COLO668 (cell line): ENCODE measurements around the gene FARP2.

ENCODE experiments used
- DNase-seq: peaks from one replicate; lab custom pipeline; 2025; ENCODE audit not compliant: unreplicated experiment; lab: John Stamatoyannopoulos, UW

Gene FARP2

DNA sequence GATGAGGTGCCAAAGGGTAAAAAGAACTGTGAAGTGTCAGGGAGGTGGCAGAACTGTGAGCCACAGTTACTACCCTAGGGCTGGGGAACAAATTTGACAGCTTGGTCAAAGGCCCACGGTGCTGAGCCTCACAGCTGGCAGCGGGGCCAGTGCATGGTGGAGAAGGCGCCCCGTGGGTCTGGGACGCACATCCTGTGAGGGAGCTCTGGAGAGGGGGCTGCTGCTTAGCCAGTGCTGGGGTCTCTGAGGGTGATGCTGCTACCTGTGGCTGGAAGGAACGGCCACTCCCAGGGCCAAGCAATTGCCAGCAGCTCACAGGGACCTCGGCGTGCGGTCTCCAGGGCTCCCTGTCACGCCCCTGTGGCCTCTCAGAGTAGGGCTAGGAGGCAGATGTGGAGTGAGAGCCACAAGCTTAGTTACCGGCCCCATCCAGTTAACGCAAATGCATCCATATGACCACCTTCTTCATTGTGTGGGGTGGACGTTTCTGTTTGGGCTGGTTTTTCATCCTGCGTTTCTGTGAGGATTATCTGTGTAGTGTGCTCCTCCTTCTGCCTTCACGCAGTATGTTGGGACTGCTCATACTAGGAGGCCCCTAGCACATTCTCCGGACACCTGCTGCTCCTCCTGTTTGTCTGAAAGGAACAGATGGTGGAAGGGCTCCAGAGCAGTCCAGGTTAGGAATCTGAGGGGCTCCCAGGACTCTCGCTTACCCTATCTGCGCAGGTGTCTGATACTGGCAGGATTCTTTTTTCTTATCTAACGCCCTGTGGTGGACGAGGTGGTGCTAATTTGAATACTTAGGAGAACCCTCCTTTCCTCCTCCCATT is 126.3 kb downstream of the FARP2 start:
- DNase-seq, result no peak

DNA sequence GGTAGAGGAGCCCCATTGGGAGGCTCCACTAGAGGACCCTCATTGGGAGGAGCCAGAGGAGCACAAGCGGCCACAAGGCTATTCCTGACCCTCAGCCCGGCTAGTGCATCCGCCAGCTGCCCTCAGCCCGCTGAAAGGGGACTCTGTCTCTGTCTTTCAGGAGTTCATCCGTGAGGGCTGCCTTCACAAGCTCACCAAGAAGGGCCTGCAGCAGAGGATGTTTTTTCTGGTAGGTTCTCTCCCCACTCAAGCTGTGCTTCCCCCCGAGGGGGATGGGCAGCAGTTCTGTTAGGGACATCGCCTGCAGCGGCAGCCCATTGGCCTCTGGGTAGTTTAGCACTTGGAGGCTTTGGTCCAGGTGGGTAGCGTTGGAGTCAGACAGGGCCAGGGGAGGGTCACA is 127.2 kb downstream of the FARP2 start:
- DNase-seq, result no peak

DNA sequence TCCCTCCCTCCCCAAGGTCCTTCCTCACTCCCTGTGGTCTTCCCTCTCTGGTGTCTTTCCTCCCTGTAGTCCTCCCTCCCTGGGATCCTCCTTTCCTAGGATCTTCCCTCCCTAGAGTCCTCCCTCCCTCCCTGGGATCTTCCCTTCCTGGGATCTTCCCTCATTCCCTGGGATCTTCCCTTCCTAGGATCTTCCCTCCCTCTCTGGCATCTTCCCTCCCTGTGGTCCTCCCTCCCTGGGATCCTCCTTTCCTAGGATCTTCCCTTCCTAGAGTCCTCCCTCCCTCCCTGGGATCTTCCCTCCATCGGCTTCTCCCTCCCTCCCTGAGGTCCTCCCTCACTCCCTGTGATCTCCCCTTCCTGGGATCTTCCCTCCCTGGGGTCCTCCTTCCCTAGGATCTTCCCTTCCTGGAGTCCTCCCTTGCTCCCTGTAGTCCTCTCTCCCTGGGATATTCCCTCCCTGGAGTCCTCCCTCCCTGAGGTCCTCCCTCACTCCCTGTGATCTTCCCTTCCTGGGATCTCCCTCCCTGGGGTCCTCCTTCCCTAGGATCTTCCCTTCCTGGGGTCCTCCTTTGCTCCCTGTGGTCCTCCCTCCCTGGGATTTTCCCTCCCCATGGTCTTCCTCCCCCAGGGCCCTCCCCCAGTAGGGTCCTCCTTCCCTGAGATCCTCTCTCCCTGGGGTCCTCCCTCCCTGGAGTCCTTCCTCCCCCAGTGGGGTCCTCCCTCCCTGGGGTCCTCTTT is 129.3 kb downstream of the FARP2 start:
- DNase-seq, result no peak

DNA sequence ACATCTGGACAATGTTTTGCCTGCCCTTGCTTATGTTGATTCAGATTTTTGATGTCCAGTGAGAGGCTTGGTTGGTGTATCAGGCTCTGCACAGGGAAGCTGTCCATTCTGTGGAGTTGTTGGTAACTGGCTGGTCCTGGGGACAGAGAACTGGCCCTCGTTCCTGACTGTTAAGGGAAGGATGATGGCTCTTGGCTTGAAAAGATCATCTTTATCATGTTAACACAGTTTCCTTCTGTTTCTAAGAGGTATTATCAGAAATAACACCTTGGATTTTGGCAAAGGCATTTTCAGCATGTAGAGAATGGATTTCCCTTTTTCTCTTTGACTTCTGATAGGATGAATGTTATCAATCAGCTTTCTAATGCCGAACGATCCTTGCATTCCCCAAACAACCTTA is 133.0 kb downstream of the FARP2 start:
- no peak for DNase-seq

DNA sequence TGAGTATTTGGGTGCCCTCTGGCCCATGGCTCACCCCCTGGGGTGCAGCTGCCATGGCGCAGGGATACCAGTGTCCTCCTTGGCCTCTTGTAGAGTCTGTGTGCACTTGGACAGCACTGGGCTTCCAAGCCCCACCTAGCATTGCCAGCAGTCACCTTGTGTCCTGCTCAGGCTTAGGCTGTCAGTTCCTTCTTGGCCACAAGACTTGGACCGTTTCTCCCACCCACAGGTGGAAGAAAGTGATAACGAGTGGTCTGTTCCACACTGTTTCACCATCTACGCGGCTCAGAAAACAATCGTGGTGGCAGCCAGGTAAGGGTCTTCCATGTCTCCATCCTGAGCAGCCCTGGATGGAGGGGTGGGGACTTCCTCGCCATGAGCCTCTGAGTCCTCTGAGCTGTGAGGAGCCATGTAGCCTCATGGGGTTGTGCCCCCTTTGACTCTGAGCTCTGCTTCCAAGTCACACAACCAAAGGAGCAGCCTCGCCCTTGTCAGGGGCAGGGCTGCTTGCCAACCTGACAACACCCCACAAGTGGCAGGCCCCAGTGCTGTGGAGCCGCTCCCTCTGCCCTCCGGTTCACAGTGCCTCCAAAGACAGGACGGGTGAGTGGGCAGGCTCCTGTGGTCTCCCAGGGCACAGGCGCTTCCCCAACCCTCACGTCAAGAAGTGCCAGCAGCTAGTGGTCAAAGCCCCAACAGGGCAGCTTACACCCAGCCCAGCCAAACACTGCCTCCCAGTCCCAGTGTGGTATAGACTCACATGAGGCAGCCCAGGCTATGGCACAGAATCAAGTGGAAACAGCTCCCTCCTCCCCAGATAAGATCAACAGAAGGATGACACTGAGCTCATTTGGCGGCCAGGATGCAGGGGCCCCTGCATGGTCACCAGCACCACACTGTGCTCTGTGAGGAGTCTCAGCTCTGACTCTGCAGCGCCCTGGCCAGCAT is 133.9 kb downstream of the FARP2 start:
- DNase-seq, result no peak

DNA sequence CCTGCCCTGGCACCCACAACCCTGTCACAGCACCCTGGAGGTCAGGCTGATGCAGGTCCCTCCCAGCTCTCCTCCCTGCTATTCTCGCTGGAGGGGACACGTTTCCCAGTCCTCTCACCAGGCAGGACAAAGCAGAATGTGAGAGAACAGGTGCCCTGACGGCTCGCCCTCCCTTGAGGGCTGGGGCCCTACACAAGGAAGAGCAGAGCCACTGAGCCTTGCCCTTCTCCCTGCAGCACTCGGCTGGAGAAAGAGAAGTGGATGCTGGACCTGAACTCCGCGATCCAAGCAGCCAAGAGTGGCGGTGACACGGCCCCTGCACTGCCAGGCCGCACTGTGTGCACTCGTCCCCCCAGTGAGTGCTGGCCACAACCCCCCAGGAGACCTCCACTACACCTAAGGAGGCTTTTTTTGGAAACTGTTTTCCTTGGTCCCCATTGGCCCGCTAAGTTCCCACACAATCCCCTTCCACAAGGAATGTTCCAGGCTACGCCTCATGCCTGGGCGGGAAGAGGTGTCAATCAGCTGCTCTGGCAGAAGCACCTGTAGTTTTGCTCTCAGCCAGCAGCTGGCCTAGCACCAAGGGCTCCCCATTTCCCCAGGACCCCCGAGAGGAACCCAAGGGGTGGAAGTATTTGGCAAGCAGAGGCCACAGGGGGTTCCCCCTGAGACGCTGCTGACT is 134.9 kb downstream of the FARP2 start:
- no peak for DNase-seq

DNA sequence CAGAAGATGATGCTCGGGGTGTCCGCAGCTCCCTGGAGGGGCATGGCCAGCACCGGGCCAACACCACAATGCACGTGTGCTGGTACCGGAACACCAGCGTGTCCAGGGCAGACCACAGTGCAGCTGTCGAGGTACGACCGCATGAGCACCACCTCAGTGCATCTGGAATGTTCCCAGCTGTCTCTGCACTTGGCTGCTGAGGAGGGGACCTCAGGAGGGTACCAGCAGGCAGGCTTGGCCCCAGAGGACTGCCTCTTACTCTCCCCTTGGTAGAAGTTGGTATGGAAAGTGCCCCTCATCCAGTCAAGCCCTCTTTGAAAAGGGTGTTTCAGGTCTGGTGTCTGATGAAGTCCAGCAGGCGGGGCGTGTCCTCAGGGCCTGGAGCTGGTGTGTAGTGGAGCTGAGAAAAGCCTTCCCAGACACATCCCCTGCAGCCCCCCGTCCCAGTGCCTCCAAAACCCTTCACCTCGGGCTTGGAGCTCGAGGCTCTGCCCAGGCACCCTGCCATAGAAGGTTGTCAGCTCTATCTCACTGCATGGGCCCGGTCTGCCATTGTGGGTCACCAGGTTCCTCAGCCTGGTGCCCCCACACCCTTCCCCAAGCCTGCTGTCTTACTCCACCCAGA is 135.6 kb downstream of the FARP2 start:
- DNase-seq, result no peak

DNA sequence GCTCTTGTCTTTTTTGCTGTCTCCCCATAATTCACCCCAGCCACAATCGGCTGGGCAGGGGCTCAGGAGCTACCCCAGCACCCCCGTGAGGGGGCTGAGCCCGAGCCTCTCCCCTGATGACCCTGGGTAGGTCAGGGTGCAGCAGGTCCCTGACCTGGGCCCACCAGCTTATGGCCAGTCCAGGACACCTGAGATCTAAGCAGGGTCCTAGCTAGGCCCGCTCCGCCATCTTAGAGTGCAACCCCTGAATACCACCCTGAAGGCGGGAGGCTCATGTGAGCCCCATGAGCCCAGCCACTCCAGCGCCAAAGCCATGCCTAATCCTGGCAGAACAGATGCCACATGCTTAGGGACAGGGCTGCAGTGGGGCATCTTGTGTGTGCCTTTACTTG is 136.1 kb downstream of the FARP2 start:
- no peak for DNase-seq

DNA sequence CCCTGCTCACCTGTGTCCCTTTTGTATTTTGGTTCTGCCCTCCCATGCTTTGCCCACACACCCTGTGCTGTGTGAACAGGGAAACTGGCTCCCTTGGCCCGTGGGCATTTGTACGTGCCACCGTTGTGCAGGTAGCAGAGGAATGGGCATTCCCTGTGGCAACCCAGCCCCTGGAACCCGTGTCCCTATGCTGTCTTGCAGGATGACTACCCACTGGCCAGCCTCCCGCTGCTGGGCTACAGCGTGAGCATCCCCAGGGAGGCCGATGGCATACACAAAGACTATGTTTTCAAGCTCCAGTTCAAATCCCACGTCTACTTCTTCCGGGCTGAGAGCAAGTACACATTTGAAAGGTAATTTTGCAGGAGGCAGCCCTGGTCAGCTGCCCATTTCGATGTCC is 137.0 kb downstream of the FARP2 start:
- no peak for DNase-seq

DNA sequence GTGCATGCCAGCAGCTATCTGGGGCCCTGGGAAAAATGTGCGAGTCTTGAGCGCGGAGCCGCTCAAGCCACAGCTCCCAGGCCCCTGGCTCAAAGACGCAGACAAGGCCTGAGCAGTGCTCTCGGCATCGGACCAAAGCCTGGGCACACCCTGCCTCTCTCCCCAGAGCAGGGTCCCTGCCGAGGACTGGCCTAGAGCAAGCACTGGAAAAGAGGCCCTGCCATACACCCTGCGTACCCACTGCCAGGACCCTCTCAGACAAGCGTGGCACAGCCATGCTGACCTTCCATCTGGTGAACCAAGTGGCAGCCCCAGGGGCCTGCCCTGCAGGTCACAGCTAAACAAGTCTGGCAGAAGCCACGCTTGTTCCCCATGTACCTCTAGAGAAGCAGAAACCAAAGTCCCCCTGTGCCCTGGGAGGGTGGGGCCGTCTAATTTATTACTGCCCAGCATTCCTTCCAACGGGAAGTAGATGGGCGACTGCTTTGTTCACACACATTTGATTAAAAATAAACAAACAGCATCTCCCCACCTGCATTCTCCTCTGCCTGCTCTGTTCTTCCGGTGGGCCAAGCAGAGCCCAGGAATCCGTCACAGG is 138.3 kb downstream of the FARP2 start:
- no peak for DNase-seq

DNA sequence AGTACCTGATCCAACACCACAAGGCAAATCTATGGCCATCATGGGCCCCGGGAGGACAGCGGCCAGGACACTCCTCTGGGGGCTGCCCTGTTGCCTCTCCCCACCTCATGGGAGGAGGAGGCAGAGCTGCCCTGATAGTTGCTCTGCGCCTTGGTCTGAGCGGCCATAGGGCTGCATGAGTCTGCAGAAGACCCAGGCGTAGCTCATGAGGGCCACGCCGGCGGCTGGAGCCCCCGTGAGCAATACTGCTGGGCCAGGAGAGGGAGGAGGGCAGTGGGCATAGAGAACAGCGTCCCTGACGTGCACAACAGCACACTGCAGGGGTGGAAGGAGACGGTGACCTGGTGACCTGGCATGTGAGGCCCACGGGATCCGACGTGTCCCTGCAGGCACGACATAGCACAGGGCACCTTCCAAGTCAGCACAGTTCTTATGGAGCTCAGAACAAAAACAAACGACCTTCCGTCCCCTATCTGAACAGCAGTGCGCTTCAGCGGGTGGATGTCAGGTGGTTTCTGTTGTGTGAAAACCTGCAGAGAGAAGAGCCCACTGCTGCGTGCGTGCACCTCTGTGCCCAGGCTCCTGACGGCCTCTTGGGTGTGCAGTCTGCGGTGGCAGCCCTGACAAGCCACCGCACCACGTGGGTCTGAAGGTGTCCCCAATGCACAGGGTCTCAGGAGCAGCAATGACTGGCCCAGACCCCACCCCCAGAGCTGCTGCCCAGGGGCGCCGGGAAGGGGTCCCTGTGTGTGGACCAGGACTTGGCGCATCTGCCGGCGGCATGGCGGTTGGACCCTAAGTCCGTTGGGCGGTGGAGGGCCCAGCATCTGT is 139.3 kb downstream of the FARP2 start:
- no peak for DNase-seq

DNA sequence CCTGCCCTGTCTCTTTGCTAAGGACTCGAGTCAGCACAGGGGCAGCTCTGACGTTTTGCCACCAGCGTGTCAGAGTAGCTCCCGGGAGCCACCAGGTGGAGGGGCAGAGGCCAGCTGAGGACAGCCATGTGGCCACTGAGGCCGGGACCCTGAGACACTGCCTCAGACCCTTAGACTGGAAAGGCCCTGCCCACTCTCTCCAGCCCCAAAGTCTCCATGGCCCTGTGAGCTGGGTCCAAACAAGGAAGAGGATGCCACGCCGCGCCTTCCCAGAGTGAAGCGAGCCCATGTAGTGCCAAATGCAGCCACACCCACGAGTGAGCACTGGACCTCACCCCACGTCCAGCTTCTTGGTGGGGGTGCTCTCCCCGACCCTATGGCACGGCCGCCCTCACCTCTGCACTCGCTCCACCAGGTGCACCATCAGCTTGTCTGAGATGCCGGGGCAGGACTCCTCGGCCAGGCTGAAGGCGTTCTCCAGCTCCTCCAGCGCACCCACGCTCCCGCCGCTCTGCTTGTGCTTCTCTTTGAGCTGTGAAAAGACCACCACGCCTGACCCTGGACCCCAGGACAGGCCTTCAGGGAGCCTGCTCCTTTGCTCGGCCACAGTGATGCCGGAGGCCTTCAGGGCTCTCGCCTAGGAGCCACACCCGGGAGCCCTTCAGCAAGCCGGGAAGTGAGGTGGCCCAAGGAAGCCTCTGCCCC is 140.1 kb downstream of the FARP2 start:
- no peak for DNase-seq

DNA sequence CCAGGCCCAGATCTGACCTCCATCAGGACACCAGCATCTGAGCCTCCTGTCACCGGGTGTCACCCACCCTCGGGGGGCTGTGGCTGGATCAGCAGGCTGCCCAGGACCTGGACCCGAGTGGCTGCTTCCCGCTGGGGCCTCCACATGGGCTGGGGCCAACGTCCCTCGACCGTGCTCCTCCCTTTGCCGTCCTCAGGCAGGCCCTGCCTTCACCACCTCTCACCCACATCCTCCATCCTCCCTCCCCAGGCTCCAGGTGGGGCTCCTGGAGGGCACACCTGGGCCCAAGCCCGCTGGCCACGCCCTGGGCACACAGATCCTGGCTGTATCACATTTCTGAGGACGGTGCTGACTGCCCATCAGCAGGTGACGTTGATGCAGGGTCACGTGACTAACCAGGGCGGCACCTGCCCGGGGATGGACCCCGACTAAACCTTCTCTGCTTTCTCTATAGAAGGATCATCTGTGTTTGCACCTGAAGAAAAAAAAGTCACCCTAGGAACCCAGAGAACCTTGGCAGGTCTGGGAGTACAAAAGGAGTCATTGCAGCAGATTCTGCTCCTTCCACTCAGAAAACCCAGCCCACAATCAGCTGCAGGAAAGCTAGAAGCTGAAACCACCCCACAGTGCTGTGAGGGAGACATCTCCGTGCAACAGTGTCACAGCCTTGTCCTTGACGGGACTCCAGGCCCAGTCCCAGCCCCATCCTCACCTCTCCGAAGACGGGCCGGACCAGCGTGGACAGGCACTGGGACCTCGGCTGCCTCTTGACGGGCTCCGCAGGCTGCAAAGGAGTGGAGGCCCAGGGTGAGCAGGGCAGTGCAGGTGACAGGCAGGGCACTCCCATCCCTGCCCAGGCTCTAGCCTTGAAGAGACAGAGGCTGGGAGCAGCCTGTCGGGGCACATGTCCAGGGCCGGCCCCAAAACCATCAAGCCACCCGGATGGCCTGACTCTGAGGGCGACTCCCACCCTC is 141.1 kb downstream of the FARP2 start:
- peak; percentile 96 for DNase-seq

DNA sequence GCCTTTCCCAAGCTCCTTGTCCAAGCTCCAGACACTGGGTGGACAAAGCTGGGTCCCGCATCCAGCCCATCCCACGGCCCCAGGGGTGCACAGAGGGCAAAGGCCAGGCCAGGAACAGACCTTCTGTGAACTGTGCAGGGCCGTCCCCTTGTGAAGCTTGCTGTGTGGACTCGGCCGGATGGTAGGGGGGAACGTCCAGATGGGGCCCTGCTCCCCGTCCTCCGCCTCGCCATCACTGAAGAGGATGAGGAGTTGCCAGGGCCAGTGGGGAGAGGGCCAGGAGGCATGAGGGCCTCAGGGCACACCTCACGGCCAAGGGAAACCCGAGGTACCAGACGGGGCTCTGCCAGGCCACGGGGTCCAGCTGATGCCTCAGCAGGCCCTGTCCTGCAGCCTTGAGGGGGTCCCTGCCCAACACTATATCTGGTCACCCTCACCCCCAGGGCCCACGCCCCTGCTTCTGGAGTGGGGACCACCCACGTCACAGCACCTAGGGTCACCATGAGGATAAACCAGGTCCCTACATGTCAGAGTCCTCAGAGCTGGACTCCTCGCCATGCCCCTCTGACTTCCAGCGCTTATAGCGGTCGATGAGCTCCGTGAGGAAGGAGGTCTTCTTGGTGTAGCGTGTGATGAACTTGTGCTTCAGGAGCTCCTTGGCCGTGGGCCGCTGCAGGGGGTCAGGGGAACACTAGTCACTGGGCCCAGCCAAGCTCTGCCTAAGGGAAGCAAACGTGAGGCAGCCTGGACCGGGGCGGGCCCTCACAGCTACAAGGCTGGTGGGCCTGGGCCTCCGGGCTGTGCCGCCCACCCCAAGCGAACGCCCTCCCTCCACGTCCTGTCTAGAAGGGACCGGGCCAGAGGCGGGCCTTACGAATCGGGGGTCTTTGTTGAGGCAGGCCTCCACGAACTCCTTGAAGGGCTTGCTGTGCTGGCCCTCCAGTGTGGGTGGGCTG is 142.3 kb downstream of the FARP2 start:
- DNase-seq, result no peak

DNA sequence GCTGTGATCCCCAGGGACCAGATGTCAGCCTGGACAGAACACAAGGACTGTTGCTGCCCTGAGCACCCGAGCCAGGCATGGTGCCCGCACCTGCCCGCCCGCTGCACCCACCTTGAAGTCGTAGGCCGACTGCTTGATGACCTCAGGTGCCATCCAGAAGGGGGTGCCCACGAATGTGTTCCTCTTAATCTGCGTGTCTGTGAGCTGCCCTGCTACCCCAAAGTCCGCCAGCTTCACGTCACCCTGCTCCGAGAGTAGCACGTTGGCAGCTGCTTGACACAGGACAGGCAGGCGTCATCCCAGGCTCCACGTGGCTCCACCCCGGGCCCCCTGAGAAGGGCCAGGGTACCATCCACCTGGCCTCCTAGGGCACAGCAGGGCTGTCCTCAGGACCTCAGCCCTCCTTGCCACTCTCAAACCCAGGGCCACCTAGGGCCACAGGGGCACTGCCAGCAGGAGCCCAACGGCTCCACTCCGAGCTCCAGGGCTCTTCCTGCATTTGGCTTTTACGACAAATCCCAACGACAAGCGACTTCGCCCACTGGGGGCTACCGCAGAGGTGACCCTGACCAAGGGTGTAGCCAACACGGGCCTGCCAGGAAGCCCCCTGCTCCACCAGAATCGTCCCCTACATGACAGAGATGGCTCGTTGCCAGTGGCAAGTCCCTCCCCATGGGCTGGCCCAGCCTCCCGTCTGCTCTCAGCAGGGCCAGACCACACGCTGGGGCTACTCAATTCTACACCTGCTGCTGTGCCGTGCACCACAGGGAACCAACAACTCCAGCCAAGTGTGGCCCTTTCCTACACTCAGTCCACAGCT is 143.3 kb downstream of the FARP2 start:
- DNase-seq, result peak; percentile 78
